Memory B cell (primary cell): ENCODE results near the gene USP9Y.

Experiments
- ATAC-seq: fragments of 150-1000 bp; cut with Tn5 transposase; 2 replicates; pipeline ENCODE4 v1.10.0; 2021; ENCODE audit warnings: low read depth, mild to moderate bottlenecking, moderate library complexity
- DNase-seq, 2 donors: peaks; one replicate each; pipeline ENCODE4 v3.0.0; 2022; ENCODE audit warnings: low spot score in 2 of 2
- H3K27ac Mint-ChIP-seq: one replicate; pipeline ENCODE4 v1.8.0; 2022; ENCODE audit warnings: mild to moderate bottlenecking, moderate library complexity, mixed read lengths
- H3K27me3 Mint-ChIP-seq: one replicate; pipeline ENCODE4 v1.8.0; 2022; ENCODE audit warnings: mixed read lengths
- H3K36me3 Mint-ChIP-seq: one replicate; pipeline ENCODE4 v1.8.0; 2022; ENCODE audit warnings: mild to moderate bottlenecking, mixed read lengths
- H3K4me1 Mint-ChIP-seq: one replicate; pipeline ENCODE4 v1.8.0; 2022; ENCODE audit warnings: mixed read lengths
- H3K4me3 Mint-ChIP-seq: one replicate; pipeline ENCODE4 v1.8.0; 2022; ENCODE audit warnings: mild to moderate bottlenecking, moderate library complexity, mixed read lengths
- H3K9me3 Mint-ChIP-seq: one replicate; pipeline ENCODE4 v1.8.0; 2022; ENCODE audit warnings: mixed read lengths

USP9Y gene

DNA sequence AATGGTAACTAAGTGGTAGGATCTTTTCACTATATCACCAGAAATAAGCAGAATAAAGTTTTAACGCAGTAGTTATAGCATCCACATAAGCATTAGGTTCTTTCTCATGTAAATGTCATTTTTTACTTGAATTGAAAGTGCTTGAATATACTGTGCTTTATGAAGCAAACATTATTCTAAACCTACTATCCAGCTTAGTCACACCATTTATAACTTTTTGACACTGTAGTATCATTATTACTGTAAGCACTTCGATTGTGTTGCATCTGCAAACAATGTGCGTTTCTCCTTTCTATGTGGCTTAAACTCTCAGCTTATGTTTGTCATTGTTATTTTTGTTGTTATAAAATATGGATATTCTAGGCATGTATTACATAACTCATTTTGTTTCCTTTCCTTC is 132.3 kb downstream of the USP9Y start:
- DNase-seq: no peak
- H3K27ac Mint-ChIP-seq: no peak overlapping the region
- H3K4me3 Mint-ChIP-seq: no peak overlapping the region
- no peak for ATAC-seq
- H3K9me3 Mint-ChIP-seq: no peaks in the 10 kb centered on the region
- H3K36me3 Mint-ChIP-seq: peaks cover 5% of the 10 kb centered on the region
- H3K4me1 Mint-ChIP-seq: no peaks in the 10 kb centered on the region
- no peaks in the 10 kb centered on the region for H3K27me3 Mint-ChIP-seq

- H3K9me3 Mint-ChIP-seq: no peaks in the 10 kb centered on the region
- H3K4me1 Mint-ChIP-seq: no peaks in the 10 kb centered on the region
- H3K27ac Mint-ChIP-seq: no peak overlapping the region
- no peaks in the 10 kb centered on the region for H3K27me3 Mint-ChIP-seq
- ATAC-seq (no peak), DNase-seq (no peak)
- no peak overlapping the region for H3K4me3 Mint-ChIP-seq
- H3K36me3 Mint-ChIP-seq: peaks cover 7% of the 10 kb centered on the region
Observed at GRCh38 chrY:12837550-12837949, 136.5 kb downstream of the USP9Y start.

- peaks cover 8% of the 10 kb centered on the region for H3K36me3 Mint-ChIP-seq
- DNase-seq: no peak
- no peaks in the 10 kb centered on the region for H3K9me3 Mint-ChIP-seq
- H3K27ac Mint-ChIP-seq: no peak overlapping the region
- ATAC-seq: no peak
- H3K27me3 Mint-ChIP-seq: no peaks in the 10 kb centered on the region
- no peaks in the 10 kb centered on the region for H3K4me1 Mint-ChIP-seq
- H3K4me3 Mint-ChIP-seq: no peak overlapping the region
Observed at GRCh38 chrY:12841368-12841767, 140.3 kb downstream of the USP9Y start.

GRCh38 chrY:12846793-12847192 is 145.8 kb downstream of the USP9Y start:
- ATAC-seq: no peak
- H3K9me3 Mint-ChIP-seq: no peaks in the 10 kb centered on the region
- no peaks in the 10 kb centered on the region for H3K27me3 Mint-ChIP-seq

DNA sequence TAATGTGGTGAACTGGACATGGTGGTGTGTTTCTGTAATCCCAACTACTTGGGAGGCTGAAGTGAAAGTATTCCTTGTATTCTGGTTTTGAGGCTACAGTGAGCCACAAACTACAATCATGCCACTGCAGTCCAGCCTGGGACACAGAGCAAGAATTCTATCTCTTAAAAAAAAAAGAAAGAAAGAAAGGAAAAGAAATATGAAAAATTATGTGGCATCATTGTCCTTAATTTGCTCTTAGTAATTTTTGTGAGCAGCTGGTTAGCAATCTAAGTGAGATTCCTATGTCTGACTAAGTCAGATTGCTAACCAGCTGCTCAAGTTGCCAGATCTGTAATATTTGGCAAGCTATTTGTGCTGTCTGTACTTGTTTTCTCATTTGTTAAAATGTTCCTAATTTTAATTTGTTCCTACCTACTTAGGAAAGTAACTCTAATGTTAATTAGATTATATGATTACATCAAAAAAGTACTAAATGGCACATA is 154.8 kb downstream of the USP9Y start:
- no peaks in the 10 kb centered on the region for H3K9me3 Mint-ChIP-seq
- no peak overlapping the region for H3K27ac Mint-ChIP-seq
- no peaks in the 10 kb centered on the region for H3K4me1 Mint-ChIP-seq
- no peak overlapping the region for H3K4me3 Mint-ChIP-seq
- peaks cover 17% of the 10 kb centered on the region for H3K36me3 Mint-ChIP-seq
- H3K27me3 Mint-ChIP-seq: no peaks in the 10 kb centered on the region
- DNase-seq (no peak), ATAC-seq (no peak)

More at GRCh38 chrY:12846793-12847192, 145.8 kb downstream of the USP9Y start:
- Mint-ChIP-seq H3K36me3 (peaks cover 25% of the 10 kb centered on the region), H3K4me1 (no peaks in the 10 kb centered on the region), H3K4me3 (no peak overlapping the region), H3K27ac (no peak overlapping the region)
- no peak for DNase-seq

DNA sequence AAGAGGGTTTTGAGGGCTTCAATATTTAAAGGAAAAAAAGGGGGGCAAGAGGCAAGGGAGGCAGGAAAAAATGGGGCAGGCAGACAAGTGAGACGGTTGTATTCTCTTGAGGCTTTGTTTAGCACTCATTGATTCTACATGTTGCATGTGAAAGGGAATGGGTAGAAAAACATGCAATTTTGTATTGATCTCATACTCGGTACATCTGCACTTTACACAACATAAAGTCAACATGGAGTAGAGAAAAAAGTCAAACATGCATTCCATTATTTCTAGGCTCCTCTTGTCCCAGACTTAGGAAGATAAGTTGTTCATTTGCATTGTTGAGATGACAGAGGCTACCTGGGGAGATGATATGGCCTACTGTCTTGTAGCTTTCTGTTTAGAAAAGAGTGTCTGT is 166.9 kb downstream of the USP9Y start:
- no peak overlapping the region for H3K27ac Mint-ChIP-seq
- H3K4me1 Mint-ChIP-seq: no peaks in the 10 kb centered on the region
- H3K27me3 Mint-ChIP-seq: no peaks in the 10 kb centered on the region
- H3K4me3 Mint-ChIP-seq: no peak overlapping the region
- peaks cover 2% of the 10 kb centered on the region for H3K36me3 Mint-ChIP-seq
- ATAC-seq (no peak), DNase-seq (no peak)
- peaks cover 2% of the 10 kb centered on the region for H3K9me3 Mint-ChIP-seq

DNA sequence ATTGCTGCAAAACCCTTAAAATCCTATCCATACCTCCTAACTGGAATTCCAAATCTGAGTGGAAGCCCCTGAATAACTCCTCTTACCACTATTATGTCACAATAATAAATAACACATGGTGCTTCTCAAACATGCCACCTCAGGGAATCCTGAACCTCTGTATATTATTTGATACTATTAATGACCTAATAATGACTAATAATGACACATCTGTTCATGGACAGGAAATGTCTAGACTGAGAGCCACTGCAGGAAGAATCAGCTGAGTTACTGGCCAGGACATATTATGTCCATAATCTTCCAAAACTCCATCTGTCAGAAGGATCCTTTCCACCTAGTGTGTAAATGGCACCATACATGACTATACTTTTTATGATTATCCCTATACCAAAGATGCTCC is 195.9 kb downstream of the USP9Y start:
- H3K27ac Mint-ChIP-seq: no peak overlapping the region
- no peaks in the 10 kb centered on the region for H3K36me3 Mint-ChIP-seq
- ATAC-seq: no peak
- H3K9me3 Mint-ChIP-seq: no peaks in the 10 kb centered on the region
- no peaks in the 10 kb centered on the region for H3K27me3 Mint-ChIP-seq
- no peak for DNase-seq
- H3K4me3 Mint-ChIP-seq: no peak overlapping the region
- H3K4me1 Mint-ChIP-seq: no peaks in the 10 kb centered on the region

DNA sequence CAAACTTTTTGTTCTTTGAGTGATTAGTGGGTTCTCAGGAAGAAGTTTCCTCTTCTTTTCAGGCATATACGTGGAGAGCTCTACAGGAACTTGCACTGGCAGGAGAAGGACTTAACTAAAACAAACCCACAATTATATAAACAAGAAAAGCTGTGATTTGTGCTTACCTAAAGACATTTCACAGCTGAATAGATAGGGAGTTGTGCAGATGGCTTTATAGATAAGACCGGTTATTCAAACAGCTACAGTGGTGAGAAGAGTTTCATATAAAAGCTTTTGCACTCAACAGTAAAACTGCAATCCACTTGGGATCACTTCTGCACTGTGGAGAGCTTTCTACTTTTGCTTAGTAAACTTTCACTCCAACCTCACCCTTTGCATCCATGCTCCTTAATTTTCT is 197.6 kb downstream of the USP9Y start:
- Mint-ChIP-seq H3K4me1 (no peaks in the 10 kb centered on the region), H3K36me3 (no peaks in the 10 kb centered on the region), H3K9me3 (no peaks in the 10 kb centered on the region), H3K27ac (no peak overlapping the region), H3K27me3 (no peaks in the 10 kb centered on the region), H3K4me3 (no peak overlapping the region)
- ATAC-seq: no peak
- no peak for DNase-seq

- Mint-ChIP-seq H3K27ac (peak within 1 kb of the TSS; percentile 100), H3K4me1 (peaks cover 7% of the 10 kb centered on the region), H3K9me3 (no peaks in the 10 kb centered on the region), H3K36me3 (peaks cover 1% of the 10 kb centered on the region), H3K4me3 (peak within 1 kb of the TSS; percentile 94), H3K27me3 (no peaks in the 10 kb centered on the region)
- DNase-seq (peak in 1 of 2 donors; percentile 81), ATAC-seq (peak; percentile 90)
Observed at GRCh38 chrY:12904618-12905516, 203.8 kb downstream of the USP9Y start, which contains the start of gene DDX3Y. DDX3Y (plus strand) TSS chrY:12904868; CDS start chrY:12904937, 69 bp downstream.

GRCh38 chrY:12905517-12905872 is 204.5 kb downstream of the USP9Y start:
- no peaks in the 10 kb centered on the region for H3K27me3 Mint-ChIP-seq
- ATAC-seq (peak; percentile 51), DNase-seq (peak in 1 of 2 donors; percentile 49)
- peaks cover 7% of the 10 kb centered on the region for H3K36me3 Mint-ChIP-seq
- H3K9me3 Mint-ChIP-seq: no peaks in the 10 kb centered on the region
- H3K4me1 Mint-ChIP-seq: peaks cover 11% of the 10 kb centered on the region
- H3K27ac Mint-ChIP-seq: peak overlapping the region; percentile 100
- H3K4me3 Mint-ChIP-seq: peak overlapping the region; percentile 94

DNA sequence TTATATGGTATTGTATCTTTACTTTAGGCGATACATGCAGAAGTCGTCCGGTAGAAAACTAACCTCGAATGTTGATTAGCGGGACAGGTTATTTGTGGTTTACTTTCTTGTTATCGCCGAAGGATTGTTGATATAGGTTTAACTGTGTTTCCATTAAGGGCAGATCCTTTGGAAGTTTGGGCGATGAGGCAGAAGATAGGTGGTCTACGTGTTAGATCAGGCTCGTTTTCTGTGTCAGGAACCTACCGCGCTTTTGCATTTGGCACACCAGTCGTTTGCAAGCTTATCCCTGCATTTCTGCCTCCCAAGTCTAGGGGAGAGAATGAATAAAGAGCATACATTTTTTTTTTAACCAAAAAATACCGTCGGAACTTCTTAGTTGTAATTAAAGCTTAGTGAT is 204.9 kb downstream of the USP9Y start:
- no peak for ATAC-seq
- peak overlapping the region; percentile 94 for H3K4me3 Mint-ChIP-seq
- peaks cover 11% of the 10 kb centered on the region for H3K4me1 Mint-ChIP-seq
- H3K27ac Mint-ChIP-seq: peak overlapping the region; percentile 100
- no peak for DNase-seq
- no peaks in the 10 kb centered on the region for H3K27me3 Mint-ChIP-seq
- peaks cover 7% of the 10 kb centered on the region for H3K36me3 Mint-ChIP-seq
- H3K9me3 Mint-ChIP-seq: no peaks in the 10 kb centered on the region
